GM11168 (cell line): ENCODE results near the gene TEX13B.
"Not testable (repeated sequence)": the region's sequence is repeated elsewhere in the genome, so short reads cannot be mapped to it uniquely, and the experiment has no call there.

Experiments
- in situ Hi-C: fragments of 300-500 bp; cut with MboI; formaldehyde crosslinking; loops from one replicate; pipeline ENCODE4 v1.12.0; 2022; ENCODE audit warnings: low sequenced_read_pairs; ENCODE audit not compliant: unreplicated experiment

Gene TEX13B

GRCh38 chrX:107982356-107982755, at the start of gene TEX13B:
Gene TEX13B, minus strand, starts transcription at chrX:107982370. Its CDS starts 243 bp downstream, at chrX:107982127.
- in situ Hi-C loops, result no loop called here

- in situ Hi-C loops, result no loop called here
These were observed 48.0 kb upstream of the TEX13B start for GRCh38 chrX:108029928-108030711.

- in situ Hi-C loops, result no loop called here
These were observed 46.7 kb upstream of the TEX13B start for GRCh38 chrX:108028854-108029253.

- in situ Hi-C loops, result no loop called here
These were observed 43.9 kb upstream of the TEX13B start for GRCh38 chrX:108025954-108026600.

GRCh38 chrX:108025376-108025775, 43.2 kb upstream of the TEX13B start:
- in situ Hi-C loops, result no loop called here

- in situ Hi-C loops, result no loop called here
These were observed 40.4 kb upstream of the TEX13B start for GRCh38 chrX:108022491-108023089.

- in situ Hi-C loops, result no loop called here
These were observed 38.5 kb upstream of the TEX13B start for GRCh38 chrX:108020631-108021030.

- in situ Hi-C loops, result no loop called here
These were observed 37.3 kb upstream of the TEX13B start for GRCh38 chrX:108019382-108019875.

- in situ Hi-C loops, result no loop called here
These were observed 36.6 kb upstream of the TEX13B start for GRCh38 chrX:108018656-108019381.

- in situ Hi-C loops, result no loop called here
These were observed 19.1 kb upstream of the TEX13B start for GRCh38 chrX:108001218-108001814.

GRCh38 chrX:108000751-108001150, 18.6 kb upstream of the TEX13B start:
- in situ Hi-C loops, result no loop called here

- in situ Hi-C loops, result no loop called here
These were observed 14.0 kb upstream of the TEX13B start for GRCh38 chrX:107996124-107996523.

- in situ Hi-C loops, result no loop called here
These were observed 2.9 kb upstream of the TEX13B start for GRCh38 chrX:107985033-107985432.

- in situ Hi-C loops, result no loop called here
These were observed 2.6 kb downstream of the TEX13B start for GRCh38 chrX:107979534-107979933.

- in situ Hi-C loops, result no loop called here
These were observed 3.4 kb downstream of the TEX13B start for GRCh38 chrX:107978707-107979307.

- in situ Hi-C loops, result no loop called here
These were observed 4.1 kb downstream of the TEX13B start for GRCh38 chrX:107978071-107978470.

GRCh38 chrX:107971636-107972035, 10.5 kb downstream of the TEX13B start:
- in situ Hi-C loops, result no loop called here

- in situ Hi-C loops, result no loop called here
These were observed 12.1 kb downstream of the TEX13B start for GRCh38 chrX:107970073-107970472.

- in situ Hi-C loops, result no loop called here
These were observed 13.5 kb downstream of the TEX13B start for GRCh38 chrX:107968623-107969022.

- in situ Hi-C loops, result not testable (repeated sequence)
These were observed 26.8 kb downstream of the TEX13B start for GRCh38 chrX:107955337-107955736.
